WTC11 (cell line): Measurements from ENCODE around the gene TBC1D4. TPM values are rescaled to one million over a fixed set of nuclear protein-coding genes. Genes with fewer than 3 reads are reported as not detected.
A peak's percentile ranks its signal among the peaks of the same experiment; 100 is the strongest.

Experiments used
- ATAC-seq: fragments of 200-7000 bp; cut with Tn5 transposase; 2 replicates; pipeline ENCODE4 v1.10.0; 2021; ENCODE audit warnings: mild to moderate bottlenecking, moderate library complexity
- CTCF ChIA-PET: fragments of 300-600 bp; sonication (Branson Sonifier 250); formaldehyde crosslinking; loops from one replicate; lab custom pipeline; 2021; ENCODE audit warnings: antibody characterized with exemption; lab: Charles Lee
- POLR2A ChIA-PET: fragments of 350-600 bp; sonication (Branson Sonifier 250); formaldehyde crosslinking; loops from one replicate; lab custom pipeline; 2021; ENCODE audit warnings: antibody characterized with exemption; lab: Charles Lee
- DNase-seq: peaks from one replicate; pipeline ENCODE4 v3.0.0; 2021; ENCODE audit warnings: low spot score
- H3K27ac Mint-ChIP-seq: 2 replicates; pipeline ENCODE4 v1.8.0; 2021; ENCODE audit warnings: mixed read lengths
- H3K27me3 Mint-ChIP-seq: 2 replicates; pipeline ENCODE4 v1.8.0; 2021; ENCODE audit warnings: low read depth, mild to moderate bottlenecking, moderate library complexity, mixed read lengths
- H3K36me3 Mint-ChIP-seq: 2 replicates; pipeline ENCODE4 v1.8.0; 2021; ENCODE audit warnings: mixed read lengths
- H3K4me1 Mint-ChIP-seq: 2 replicates; pipeline ENCODE4 v1.8.0; 2022; ENCODE audit warnings: mixed read lengths
- H3K4me3 Mint-ChIP-seq: 2 replicates; pipeline ENCODE4 v1.8.0; 2021; ENCODE audit warnings: mild to moderate bottlenecking, moderate library complexity, mixed read lengths
- H3K9me3 Mint-ChIP-seq: 2 replicates; pipeline ENCODE4 v1.8.0; 2021; ENCODE audit warnings: mixed read lengths
- CTCF ChIP-seq: fragments of 200-600 bp; IDR thresholded peaks from 2 replicates; pipeline ENCODE4 v1.8.0; 2022; ENCODE audit warnings: antibody characterized with exemption
- EMX1 ChIP-seq: fragments of 250-450 bp; sonication (Bioruptor Pico); IDR thresholded peaks from 2 replicates; pipeline ENCODE4 v1.8.0; 2021; ENCODE audit warnings: mild to moderate bottlenecking
- FOXP1 ChIP-seq: sonication (generic); formaldehyde crosslinking; IDR thresholded peaks from 2 replicates; pipeline ENCODE4 v1.8.0; 2022; ENCODE audit warnings: missing genetic modification reagents, mild to moderate bottlenecking, moderate library complexity, borderline replicate concordance
- FOXP4 ChIP-seq: sonication (generic); formaldehyde crosslinking; IDR thresholded peaks from 2 replicates; pipeline ENCODE4 v1.8.0; 2022; ENCODE audit warnings: mild to moderate bottlenecking, missing genetic modification reagents
- GABPB1 ChIP-seq: sonication (generic); formaldehyde crosslinking; IDR thresholded peaks from 2 replicates; pipeline ENCODE4 v1.8.1; 2023; ENCODE audit warnings: mild to moderate bottlenecking, missing genetic modification reagents
- GTF2I ChIP-seq: fragments of 250-450 bp; sonication (Bioruptor Pico); conservative IDR thresholded peaks from 2 replicates; pipeline ENCODE4 v1.4.0; 2021; ENCODE audit warnings: mild to moderate bottlenecking
- MAX ChIP-seq: sonication (generic); formaldehyde crosslinking; IDR thresholded peaks from 2 replicates; pipeline ENCODE4 v1.8.0; 2022; ENCODE audit warnings: mild to moderate bottlenecking, missing genetic modification reagents
- MXD4 ChIP-seq: fragments of 250-450 bp; sonication (Bioruptor Pico); IDR thresholded peaks from 2 replicates; pipeline ENCODE4 v1.8.0; 2021; ENCODE audit warnings: mild to moderate bottlenecking, moderate library complexity, borderline replicate concordance
- MYBL2 ChIP-seq: sonication (generic); formaldehyde crosslinking; IDR thresholded peaks from 2 replicates; pipeline ENCODE4 v1.8.1; 2023; ENCODE audit warnings: mild to moderate bottlenecking, moderate library complexity, missing genetic modification reagents
- OVOL2 ChIP-seq: fragments of 250-450 bp; sonication (Bioruptor Pico); IDR thresholded peaks from 2 replicates; pipeline ENCODE4 v1.9.0; 2021; ENCODE audit warnings: mild to moderate bottlenecking, borderline replicate concordance
- PRRX2 ChIP-seq: fragments of 250-450 bp; sonication (Bioruptor Pico); IDR thresholded peaks from 2 replicates; pipeline ENCODE4 v1.8.0; 2021; ENCODE audit warnings: mild to moderate bottlenecking
- SMAD4 ChIP-seq: sonication (generic); formaldehyde crosslinking; IDR thresholded peaks from 2 replicates; pipeline ENCODE4 v1.8.0; 2022; ENCODE audit warnings: mild to moderate bottlenecking, missing genetic modification reagents
- SOX15 ChIP-seq: fragments of 250-450 bp; sonication (Bioruptor Pico); IDR thresholded peaks from 2 replicates; pipeline ENCODE4 v1.9.0; 2021; ENCODE audit warnings: mild to moderate bottlenecking
- TCF7 ChIP-seq: sonication (generic); formaldehyde crosslinking; IDR thresholded peaks from 2 replicates; pipeline ENCODE4 v1.8.0; 2022; ENCODE audit warnings: mild to moderate bottlenecking, low read depth, missing genetic modification reagents, moderate library complexity
- TEAD1 ChIP-seq: sonication (generic); formaldehyde crosslinking; IDR thresholded peaks from 2 replicates; pipeline ENCODE4 v1.8.0; 2022; ENCODE audit warnings: mild to moderate bottlenecking, missing genetic modification reagents
- ZBTB43 ChIP-seq: sonication (generic); formaldehyde crosslinking; IDR thresholded peaks from 2 replicates; pipeline ENCODE4 v1.8.1; 2023; ENCODE audit warnings: mild to moderate bottlenecking, missing genetic modification reagents
- ZNF121 ChIP-seq: sonication (generic); formaldehyde crosslinking; IDR thresholded peaks from 2 replicates; pipeline ENCODE4 v1.8.0; 2023; ENCODE audit warnings: missing genetic modification reagents
- ZNF219 ChIP-seq: sonication (generic); formaldehyde crosslinking; IDR thresholded peaks from 2 replicates; pipeline ENCODE4 v1.8.0; 2023; ENCODE audit warnings: missing genetic modification reagents, mild to moderate bottlenecking, borderline replicate concordance
- ZNF232 ChIP-seq: sonication (generic); formaldehyde crosslinking; IDR thresholded peaks from 2 replicates; pipeline ENCODE4 v1.8.0; 2022; ENCODE audit warnings: mild to moderate bottlenecking, missing genetic modification reagents
- ZNF317 ChIP-seq: sonication (generic); formaldehyde crosslinking; IDR thresholded peaks from 2 replicates; pipeline ENCODE4 v1.8.1; 2023; ENCODE audit warnings: low read depth, mild to moderate bottlenecking, moderate library complexity, missing genetic modification reagents, borderline replicate concordance
- ZNF396 ChIP-seq: fragments of 250-450 bp; sonication (Bioruptor Pico); IDR thresholded peaks from 2 replicates; pipeline ENCODE4 v1.8.0; 2021; ENCODE audit warnings: mild to moderate bottlenecking, moderate library complexity, borderline replicate concordance
- total RNA-seq: library from RNA; stranded (reverse); gene quantifications from 3 replicates; pipeline ENCODE4 v1.2.3, GENCODE V29; 2021
- TF ChIP-seq, protein P1 (sequence below): fragments of 250-450 bp; sonication (Bioruptor Pico); IDR thresholded peaks from 2 replicates; pipeline ENCODE4 v1.9.0; 2021; ENCODE audit warnings: moderate library complexity, mild to moderate bottlenecking, inconsistent platforms, borderline replicate concordance
- TF ChIP-seq, protein P2 (sequence below): sonication (generic); formaldehyde crosslinking; IDR thresholded peaks from 2 replicates; pipeline ENCODE4 v1.8.0; 2022; ENCODE audit warnings: missing genetic modification reagents

Gene TBC1D4
- total RNA-seq, 1 experiment from 2014 or later = 37.1 TPM

GRCh38 chr13:75445717-75446499 lies 36.1 kb downstream of the TBC1D4 start:
- no peak for DNase-seq
- TF ChIP-seq, protein P1, sequence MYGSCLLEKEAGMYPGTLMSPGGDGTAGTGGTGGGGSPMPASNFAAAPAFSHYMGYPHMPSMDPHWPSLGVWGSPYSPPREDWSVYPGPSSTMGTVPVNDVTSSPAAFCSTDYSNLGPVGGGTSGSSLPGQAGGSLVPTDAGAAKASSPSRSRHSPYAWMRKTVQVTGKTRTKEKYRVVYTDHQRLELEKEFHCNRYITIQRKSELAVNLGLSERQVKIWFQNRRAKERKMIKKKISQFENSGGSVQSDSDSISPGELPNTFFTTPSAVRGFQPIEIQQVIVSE (CRISPR knock-in tag) = no peak
- TF ChIP-seq ZNF219 (CRISPR knock-in tag) (no peak), ZBTB43 (CRISPR knock-in tag) (no peak), TCF7 (CRISPR knock-in tag) (no peak), CTCF (no peak), SMAD4 (CRISPR knock-in tag) (no peak), MYBL2 (no peak), GABPB1 (no peak), ZNF121 (CRISPR knock-in tag) (no peak), TEAD1 (CRISPR knock-in tag) (no peak), FOXP1 (CRISPR knock-in tag) (no peak), EMX1 (no peak), OVOL2 (CRISPR knock-in tag) (no peak)
- TF ChIP-seq, all 79 proteins: peak for 0
- H3K4me1 Mint-ChIP-seq = peaks cover 21% of the 10 kb centered on the region
- H3K27me3 Mint-ChIP-seq = no peaks in the 10 kb centered on the region
- peaks cover 16% of the 10 kb centered on the region for H3K36me3 Mint-ChIP-seq
- peaks cover 9% of the 10 kb centered on the region; the same call in 1 of the 2 replicates for H3K9me3 Mint-ChIP-seq
- ChIA-PET POLR2A (interaction anchor here (1.3 kb wide), 1 partner anchor 36 kb away, joined by 4 read pairs; the partner anchor contains the start of gene TBC1D4), CTCF (interaction anchor here (0.5 kb wide), 1 partner anchor 35 kb away, joined by 6 read pairs; no protein-coding TSS in a partner anchor)
- H3K4me3 Mint-ChIP-seq = no peak overlapping the region
- no peak overlapping the region for H3K27ac Mint-ChIP-seq
- ATAC-seq = no peak

DNA sequence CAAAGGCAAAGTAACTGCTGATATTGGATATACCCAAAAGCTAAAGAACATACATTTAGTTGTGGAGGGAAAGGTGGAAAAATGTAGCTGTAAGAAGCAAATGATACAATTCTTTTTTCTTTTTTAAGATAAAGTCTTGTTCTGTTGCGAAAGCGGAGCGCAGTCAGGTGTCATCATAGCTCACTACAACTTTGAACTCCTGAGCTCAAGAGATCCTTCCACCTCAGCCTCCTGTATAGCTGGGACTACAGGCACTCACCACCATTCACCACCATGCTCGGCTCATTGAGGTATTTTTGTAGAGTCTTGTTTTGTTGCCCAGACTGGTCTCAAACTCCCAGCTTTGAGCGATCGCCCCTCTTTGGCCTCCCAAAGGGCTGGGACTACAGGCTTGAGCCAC lies 38.0 kb downstream of the TBC1D4 start:
- DNase-seq = no peak
- CTCF ChIA-PET = interaction anchor here (1.0 to 1.4 kb wide), 4 partner anchors 10 to 38 kb away, joined by 3 to 9 read pairs (median 4); partner anchors contain the start of gene TBC1D4

More for the DNA sequence above, 38.0 kb downstream of the TBC1D4 start:
- Mint-ChIP-seq H3K27ac (peak overlapping the region; percentile 78; the same call in 1 of the 2 replicates), H3K27me3 (no peaks in the 10 kb centered on the region), H3K36me3 (peaks cover 4% of the 10 kb centered on the region), H3K9me3 (peaks cover 5% of the 10 kb centered on the region; the same call in 1 of the 2 replicates), H3K4me1 (peaks cover 13% of the 10 kb centered on the region), H3K4me3 (no peak overlapping the region)
- TF ChIP-seq MAX (CRISPR knock-in tag) (no peak), ZNF396 (no peak), ZNF317 (CRISPR knock-in tag) (no peak), PRRX2 (CRISPR knock-in tag) (no peak), ZNF232 (CRISPR knock-in tag) (no peak), FOXP4 (no peak), MXD4 (no peak), SOX15 (no peak), GTF2I (CRISPR knock-in tag) (no peak), GABPB1 (no peak), TCF7 (CRISPR knock-in tag) (no peak)
- TF ChIP-seq, protein P2, sequence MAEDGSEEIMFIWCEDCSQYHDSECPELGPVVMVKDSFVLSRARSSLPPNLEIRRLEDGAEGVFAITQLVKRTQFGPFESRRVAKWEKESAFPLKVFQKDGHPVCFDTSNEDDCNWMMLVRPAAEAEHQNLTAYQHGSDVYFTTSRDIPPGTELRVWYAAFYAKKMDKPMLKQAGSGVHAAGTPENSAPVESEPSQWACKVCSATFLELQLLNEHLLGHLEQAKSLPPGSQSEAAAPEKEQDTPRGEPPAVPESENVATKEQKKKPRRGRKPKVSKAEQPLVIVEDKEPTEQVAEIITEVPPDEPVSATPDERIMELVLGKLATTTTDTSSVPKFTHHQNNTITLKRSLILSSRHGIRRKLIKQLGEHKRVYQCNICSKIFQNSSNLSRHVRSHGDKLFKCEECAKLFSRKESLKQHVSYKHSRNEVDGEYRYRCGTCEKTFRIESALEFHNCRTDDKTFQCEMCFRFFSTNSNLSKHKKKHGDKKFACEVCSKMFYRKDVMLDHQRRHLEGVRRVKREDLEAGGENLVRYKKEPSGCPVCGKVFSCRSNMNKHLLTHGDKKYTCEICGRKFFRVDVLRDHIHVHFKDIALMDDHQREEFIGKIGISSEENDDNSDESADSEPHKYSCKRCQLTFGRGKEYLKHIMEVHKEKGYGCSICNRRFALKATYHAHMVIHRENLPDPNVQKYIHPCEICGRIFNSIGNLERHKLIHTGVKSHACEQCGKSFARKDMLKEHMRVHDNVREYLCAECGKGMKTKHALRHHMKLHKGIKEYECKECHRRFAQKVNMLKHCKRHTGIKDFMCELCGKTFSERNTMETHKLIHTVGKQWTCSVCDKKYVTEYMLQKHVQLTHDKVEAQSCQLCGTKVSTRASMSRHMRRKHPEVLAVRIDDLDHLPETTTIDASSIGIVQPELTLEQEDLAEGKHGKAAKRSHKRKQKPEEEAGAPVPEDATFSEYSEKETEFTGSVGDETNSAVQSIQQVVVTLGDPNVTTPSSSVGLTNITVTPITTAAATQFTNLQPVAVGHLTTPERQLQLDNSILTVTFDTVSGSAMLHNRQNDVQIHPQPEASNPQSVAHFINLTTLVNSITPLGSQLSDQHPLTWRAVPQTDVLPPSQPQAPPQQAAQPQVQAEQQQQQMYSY (CRISPR knock-in tag) = no peak
- POLR2A ChIA-PET = interaction anchor here (0.6 kb wide), 1 partner anchor 219 kb away, joined by 3 read pairs; no protein-coding TSS in a partner anchor
- ATAC-seq = no peak
